ENCODE data around the gene ZBTB1. TPM values are rescaled to one million over a fixed set of nuclear protein-coding genes. Genes with fewer than 3 reads are reported as not detected.

ZBTB1 gene
- total and polyA plus RNA-seq, 10 of the 15 experiments (the other 5 are each of a cell fraction or from before 2014, with no cell fraction given) = 12.3 to 127 (median 40.0) TPM

GRCh38 chr14:64540208-64541202 is 35.9 kb downstream of the ZBTB1 start, which contains the start of gene HSPA2:
HSPA2 (plus strand) TSS chr14:64540741; CDS start chr14:64540850, 109 bp downstream.
- FAIRE-seq (peak; percentile 92), DNase-seq (ENCODE audit: low read depth, low spot score) (peak; percentile 89), ATAC-seq (peak; percentile 98)
- RAD21 ChIA-PET (ENCODE audit: unreplicated experiment) = interaction anchor here (0.6 to 1.2 kb wide), 5 partner anchors 96 to 415 kb away, joined by 3 to 6 read pairs (median 4); no protein-coding TSS in a partner anchor
- H3K36me3 ChIP-seq (ENCODE audit: control insufficient read depth in 2 of 2, insufficient read depth in 2 of 2, low read length in 1 of 2) = no peaks in the 10 kb centered on the region
- H3K4me2 ChIP-seq (ENCODE audit: control insufficient read depth, insufficient read depth) = peak within 1 kb of the TSS; percentile 88
- SMC1A ChIA-PET (ENCODE audit: uncharacterized antibody, unreplicated experiment) = interaction anchor here (0.6 to 0.7 kb wide), 2 partner anchors 228 to 349 kb away, joined by 3 read pairs; no protein-coding TSS in a partner anchor
- peaks cover 15% of the 10 kb centered on the region; the same call in 2 of the 3 replicates for H3K9me3 ChIP-seq (replicated peaks; ENCODE audit: control insufficient read depth, insufficient read depth, low read length)
- H3K9ac ChIP-seq (ENCODE audit: control insufficient read depth, insufficient read depth, low read length) = peak within 1 kb of the TSS; percentile 61; the same call in 1 of the 2 replicates
- in situ Hi-C loops (cut with MboI) = no loop called here
- CTCF ChIA-PET = interaction anchor here (0.7 to 1.5 kb wide), 11 partner anchors 9 to 546 kb away, joined by 3 to 12 read pairs (median 3); no protein-coding TSS in a partner anchor
- no peaks in the 10 kb centered on the region for H3K79me2 ChIP-seq (ENCODE audit: control insufficient read depth, insufficient read depth, low read length)
- no TSS peak for BruUV-seq (replicated peaks)
- no peaks in the 10 kb centered on the region for H4K20me1 ChIP-seq (ENCODE audit: control insufficient read depth, insufficient read depth)
- H3K27me3 ChIP-seq (replicated peaks in 1 of 2; ENCODE audit: control insufficient read depth in 2 of 2, insufficient read depth in 2 of 2, low read length in 1 of 2) = peaks cover 6 to 9% of the 10 kb centered on the region in 2 experiments
- H2AFZ ChIP-seq (ENCODE audit: control insufficient read depth, low read depth, low read length) = peak within 1 kb of the TSS; percentile 93
- WGBS (ENCODE audit: insufficient coverage, insufficient replicate concordance, low lambda C conversion rate, missing lambda C conversion rate) = 30% methylated on average over 74 of the region's 79 CpGs
- peak within 1 kb of the TSS; percentile 8; the same call in 1 of the 2 replicates for H3K27ac ChIP-seq (ENCODE audit: control insufficient read depth, insufficient read depth)
- peaks cover 4% of the 10 kb centered on the region; the same call in 1 of the 2 replicates for H3K4me1 ChIP-seq (ENCODE audit: control insufficient read depth, insufficient read depth, low read length)
- POLR2A ChIA-PET = interaction anchor here (0.6 to 1.0 kb wide), 6 partner anchors 18 to 113 kb away, joined by 3 to 4 read pairs (median 4); no protein-coding TSS in a partner anchor
- H3K4me3 ChIP-seq = peak within 1 kb of the TSS; percentile 85
- intact Hi-C loops (cut with micrococcal nuclease; ENCODE audit: unreplicated experiment) = loop anchor here (1.0 to 5.0 kb wide), 4 partner anchors 36 to 222 kb away; partner anchors contain the start of gene ZBTB1
- peak; percentile 43; the same call in 1 of the 2 replicates for TF ChIP-seq CBFB (IDR thresholded peaks at IDR 0.05; ENCODE audit: low read depth)
- TF ChIP-seq E4F1 (IDR thresholded peaks at IDR 0.05; ENCODE audit: borderline replicate concordance, partially characterized antibody) = no peak
- TF ChIP-seq BMI1 (IDR thresholded peaks at IDR 0.05; ENCODE audit: borderline replicate concordance) = no peak
- no peak for TF ChIP-seq IRF5 (IDR thresholded peaks at IDR 0.05; ENCODE audit: borderline replicate concordance)
- TF ChIP-seq HDGF (IDR thresholded peaks at IDR 0.05) = peak; percentile 66
- TF ChIP-seq MLLT1 (IDR thresholded peaks at IDR 0.05) = no peak
- TF ChIP-seq RAD21 (IDR thresholded peaks at IDR 0.05; ENCODE audit: insufficient read depth, low read depth, low read length) = 0 out of 2 replicates have a peak, but pooled peaks have one; percentile 32
- TF ChIP-seq PAX5 (IDR thresholded peaks at IDR 0.05; ENCODE audit: borderline replicate concordance, low read depth, low read length) = peak; percentile 54; the same call in 1 of the 2 replicates
- no peak for TF ChIP-seq CBX3 (IDR thresholded peaks at IDR 0.05; ENCODE audit: borderline replicate concordance, low read depth)
- TF ChIP-seq CBX5 (IDR thresholded peaks at IDR 0.05; ENCODE audit: low read depth) = 0 out of 2 replicates have a peak, but pooled peaks have one; percentile 10
- no peak for TF ChIP-seq NFXL1 (IDR thresholded peaks at IDR 0.05; ENCODE audit: borderline replicate concordance)
- TF ChIP-seq, protein P1, sequence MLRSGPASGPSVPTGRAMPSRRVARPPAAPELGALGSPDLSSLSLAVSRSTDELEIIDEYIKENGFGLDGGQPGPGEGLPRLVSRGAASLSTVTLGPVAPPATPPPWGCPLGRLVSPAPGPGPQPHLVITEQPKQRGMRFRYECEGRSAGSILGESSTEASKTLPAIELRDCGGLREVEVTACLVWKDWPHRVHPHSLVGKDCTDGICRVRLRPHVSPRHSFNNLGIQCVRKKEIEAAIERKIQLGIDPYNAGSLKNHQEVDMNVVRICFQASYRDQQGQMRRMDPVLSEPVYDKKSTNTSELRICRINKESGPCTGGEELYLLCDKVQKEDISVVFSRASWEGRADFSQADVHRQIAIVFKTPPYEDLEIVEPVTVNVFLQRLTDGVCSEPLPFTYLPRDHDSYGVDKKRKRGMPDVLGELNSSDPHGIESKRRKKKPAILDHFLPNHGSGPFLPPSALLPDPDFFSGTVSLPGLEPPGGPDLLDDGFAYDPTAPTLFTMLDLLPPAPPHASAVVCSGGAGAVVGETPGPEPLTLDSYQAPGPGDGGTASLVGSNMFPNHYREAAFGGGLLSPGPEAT (IDR thresholded peaks at IDR 0.05; ENCODE audit: low read depth) = no peak

Measured in GM12878 (cell line).